NCI-H510A (cell line): Measurements from ENCODE around the gene RRP12.
"Not testable (repeated sequence)": the region's sequence is repeated elsewhere in the genome, so short reads cannot be mapped to it uniquely, and the experiment has no call there.

ENCODE experiments used
- DNase-seq: peaks from one replicate; lab custom pipeline; 2025; lab: John Stamatoyannopoulos, UW

RRP12 gene

DNA sequence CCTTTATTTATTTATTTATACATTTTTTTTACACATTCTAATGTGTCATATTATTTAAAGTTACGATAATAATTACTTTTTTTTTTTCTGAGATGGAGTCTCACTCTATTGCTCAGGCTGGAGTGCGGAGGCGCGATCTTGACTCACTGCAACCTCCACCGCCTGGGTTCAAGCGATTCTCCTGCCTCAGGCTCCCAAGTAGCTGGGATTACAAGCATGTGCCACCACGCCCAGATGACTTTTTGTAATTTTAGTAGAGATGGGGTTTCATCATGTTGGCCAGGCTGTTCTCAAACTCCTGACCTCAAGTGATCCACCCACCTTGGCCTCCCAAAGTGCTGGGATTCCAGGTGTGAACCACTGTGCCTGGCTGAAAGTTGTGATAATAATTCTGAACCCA, 5.3 kb upstream of the RRP12 start:
- not testable (repeated sequence) for DNase-seq

DNA sequence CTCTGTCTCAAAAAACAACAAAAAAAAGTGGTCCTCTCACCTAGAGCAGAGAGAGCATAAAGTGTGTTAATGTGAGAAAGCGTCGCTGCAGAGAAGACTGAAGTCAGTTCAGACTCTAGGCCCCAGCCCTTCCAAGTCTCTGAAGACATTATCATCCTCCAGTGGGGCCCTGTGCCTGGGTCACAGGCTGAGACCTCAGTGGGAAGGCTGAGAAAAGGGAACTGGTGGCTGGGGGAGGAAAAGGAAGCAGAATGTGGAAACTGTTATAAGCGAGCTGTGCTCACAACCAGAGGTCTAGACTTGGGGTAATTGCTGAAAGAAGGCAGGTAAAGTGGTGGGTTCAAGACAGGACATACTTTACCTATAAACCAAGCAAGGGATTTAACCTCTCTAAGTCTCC, 4.9 kb upstream of the RRP12 start:
- DNase-seq, result no peak

DNA sequence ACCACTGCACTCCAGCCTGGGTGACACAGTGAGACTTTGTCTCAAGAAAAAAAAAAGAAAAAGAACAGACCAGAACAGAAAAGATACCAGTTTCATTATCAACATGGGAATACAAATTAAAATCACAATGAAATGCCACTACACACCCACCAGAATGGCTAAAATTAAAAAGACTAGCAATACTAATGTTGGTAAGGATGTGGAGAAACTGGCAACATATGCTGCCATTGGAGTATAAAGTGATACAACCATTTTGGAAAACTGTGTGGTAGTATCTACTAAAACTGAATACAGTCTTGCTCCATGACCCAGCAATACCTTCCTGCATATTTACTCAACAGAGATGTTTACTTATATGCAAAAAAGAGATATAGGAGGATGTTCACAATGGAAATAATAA, 2.9 kb upstream of the RRP12 start:
- no peak for DNase-seq

DNA sequence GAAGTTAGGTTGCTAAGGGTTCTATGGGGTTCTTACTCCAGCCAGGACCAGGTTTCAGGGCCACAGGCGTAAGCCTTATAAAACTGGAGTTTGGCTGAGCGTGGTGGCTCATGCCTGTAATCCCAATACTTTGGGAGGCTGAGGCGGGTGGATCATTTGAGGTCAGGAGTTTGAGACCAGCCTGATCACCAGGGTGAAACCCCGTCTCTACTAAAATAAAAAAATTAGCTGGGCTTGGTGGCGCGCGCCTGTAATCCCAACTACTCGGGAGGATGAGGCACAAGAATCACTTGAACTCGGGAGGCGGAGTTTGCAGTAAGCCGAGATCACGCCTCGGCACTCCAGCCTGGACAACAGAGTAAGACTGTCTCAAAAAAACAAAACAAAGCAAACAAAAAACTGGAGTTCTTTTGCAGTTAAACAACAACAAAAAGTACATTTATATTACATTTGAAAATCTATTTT, 347 bp upstream of the RRP12 start:
- DNase-seq, result no peak

DNA sequence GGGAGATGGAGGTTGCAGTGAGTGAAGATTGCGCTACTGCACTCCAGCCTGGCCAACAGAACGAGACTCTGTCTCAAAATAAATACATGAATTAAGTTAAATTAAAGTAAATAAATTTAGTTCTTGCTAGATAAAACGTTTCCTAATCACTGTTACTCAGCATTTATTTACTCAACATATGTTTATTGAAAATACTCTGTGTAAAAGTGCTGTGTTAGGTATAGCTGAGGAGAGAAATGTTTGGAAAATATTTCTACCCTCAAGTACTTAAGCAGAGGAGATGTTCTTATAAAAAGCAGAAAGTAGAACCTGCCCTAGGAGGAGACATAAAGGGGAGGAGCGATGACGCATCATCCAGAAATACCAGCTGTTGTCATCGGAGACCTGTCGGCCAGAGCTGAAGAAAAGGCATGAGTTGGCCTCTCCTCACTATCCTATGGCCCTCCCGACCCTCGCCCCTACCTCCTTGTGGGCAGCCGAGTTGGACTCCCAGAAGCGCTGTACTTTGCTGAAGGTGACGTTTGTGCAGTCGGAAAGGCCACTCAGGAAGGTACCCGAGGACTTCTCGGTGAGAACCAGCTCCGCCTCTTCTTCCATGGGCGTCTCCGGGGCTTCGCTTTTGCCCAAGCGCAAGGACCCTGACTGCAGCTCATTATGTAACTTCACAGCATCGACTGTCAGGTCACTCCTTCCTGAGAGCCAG, 1.1 kb downstream of the RRP12 start:
- DNase-seq, result peak; percentile 28

DNA sequence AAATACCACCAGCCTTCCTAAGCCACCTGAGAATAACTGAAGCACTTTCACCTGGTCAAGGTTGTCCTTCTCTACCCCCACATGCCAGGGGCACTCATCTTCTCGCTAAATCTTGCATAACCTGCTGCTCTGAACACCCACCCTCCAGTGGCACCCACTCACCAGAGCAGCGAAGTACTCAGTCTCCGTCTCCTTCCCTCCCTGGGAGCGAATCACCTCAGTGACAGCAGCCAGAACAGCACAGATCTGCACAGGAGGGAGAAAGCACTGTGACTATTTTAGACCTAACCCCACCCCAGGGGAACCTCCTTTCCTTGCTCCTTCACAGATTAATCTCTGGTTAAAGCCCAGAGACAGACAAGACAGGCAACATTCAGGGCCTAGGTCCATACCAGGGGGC, 5.1 kb downstream of the RRP12 start:
- DNase-seq, result no peak

DNA sequence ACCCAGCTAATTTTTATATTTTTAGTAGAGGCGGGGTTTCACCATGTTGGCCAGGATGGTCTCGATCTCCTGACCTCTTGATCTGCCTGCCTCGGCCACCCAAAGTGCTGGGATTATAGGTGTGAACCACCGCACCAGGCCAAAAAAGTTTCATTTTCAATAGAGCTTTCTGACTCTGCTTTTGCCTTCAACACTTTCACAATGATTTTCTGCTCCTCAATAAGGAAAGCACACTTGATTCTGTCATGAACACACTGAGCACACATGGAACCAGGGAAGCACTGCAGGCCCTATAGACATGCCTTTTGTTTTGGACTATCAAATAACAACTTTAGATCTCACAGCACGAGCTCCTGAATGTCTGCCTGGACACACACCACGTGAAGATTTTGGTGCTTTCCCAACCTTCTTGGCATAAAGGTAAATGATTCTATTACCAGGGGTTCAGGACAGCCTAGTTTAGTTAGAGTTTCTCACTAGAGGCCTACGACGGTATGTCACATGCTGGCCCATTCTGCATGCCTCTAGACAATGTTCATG, 8.0 kb downstream of the RRP12 start:
- DNase-seq, result no peak

DNA sequence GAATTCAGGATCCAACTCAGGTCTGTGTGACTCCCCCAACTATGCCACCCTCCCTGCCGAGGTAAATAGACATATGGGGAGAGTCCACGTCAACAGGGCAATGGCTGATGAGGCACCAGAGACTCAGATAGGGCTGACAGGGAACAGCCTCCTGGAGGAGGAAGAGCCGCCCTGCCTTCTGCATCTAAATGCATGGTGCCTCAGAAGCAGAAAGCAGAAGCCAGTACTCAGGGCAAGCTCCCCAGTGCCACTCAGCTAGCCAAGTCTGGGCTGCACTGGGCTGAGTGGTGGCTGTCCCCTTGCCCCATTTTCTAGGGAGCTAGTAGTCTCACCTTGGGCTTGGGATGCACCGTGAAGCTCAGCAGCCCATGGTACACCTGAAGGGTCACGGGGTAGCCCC, 11.0 kb downstream of the RRP12 start:
- DNase-seq, result no peak

DNA sequence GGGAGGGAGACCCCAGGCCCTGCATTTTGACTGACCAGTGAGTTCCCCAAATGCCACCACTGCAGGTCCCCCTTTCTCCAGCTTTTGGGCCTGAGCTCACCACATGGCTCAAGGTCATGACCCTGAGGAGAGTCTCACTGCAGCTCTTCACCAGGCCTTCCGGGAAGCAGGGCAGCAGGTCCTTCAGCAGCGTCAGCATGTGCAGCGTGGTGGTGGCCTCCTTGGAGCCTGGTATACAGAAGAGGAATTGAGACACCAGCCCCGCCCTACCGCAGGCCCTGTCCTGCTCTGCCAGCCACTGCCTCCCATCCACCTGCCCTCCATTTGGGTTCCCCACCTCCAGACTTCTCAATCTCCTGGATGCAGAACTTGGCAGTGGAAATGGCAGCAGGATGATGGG, 13.0 kb downstream of the RRP12 start:
- no peak for DNase-seq

DNA sequence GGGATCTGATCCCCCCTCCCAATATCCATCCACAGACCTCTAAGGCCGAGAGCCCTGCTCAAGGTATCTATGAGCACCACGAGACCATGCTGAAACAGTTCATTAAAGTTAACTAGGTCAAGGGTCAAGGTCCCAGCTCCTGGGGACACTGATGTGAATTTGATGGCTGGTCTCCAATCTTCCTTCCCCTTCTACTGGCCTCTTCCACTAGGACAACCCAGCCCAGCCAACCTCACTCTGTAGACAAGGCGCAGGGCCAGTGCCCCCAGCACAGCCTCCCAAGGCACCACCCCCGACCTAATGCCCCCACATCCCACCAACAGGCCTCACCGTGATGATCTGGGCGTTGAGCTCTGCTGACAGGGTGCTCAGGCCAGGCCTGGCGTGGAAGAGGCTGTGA, 15.6 kb downstream of the RRP12 start:
- no peak for DNase-seq

DNA sequence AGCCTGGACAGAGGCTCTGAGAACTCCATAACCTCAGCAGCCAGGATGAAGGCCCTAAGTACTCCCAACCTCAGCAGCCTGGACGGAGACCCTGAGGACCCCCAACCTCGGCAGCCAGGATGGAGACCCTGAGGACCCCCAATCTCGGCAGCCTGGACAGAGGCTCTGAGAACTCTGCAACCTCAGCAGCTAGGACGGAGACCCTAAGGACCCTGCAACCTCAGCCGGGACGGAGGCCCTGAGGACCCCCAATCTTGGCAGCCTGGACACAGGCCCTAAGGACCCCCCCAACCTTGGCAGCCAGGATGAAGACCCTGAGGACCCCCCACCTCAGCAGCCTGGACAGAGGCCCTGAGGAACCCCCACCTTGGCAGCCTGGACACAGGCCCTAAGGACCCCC, 16.5 kb downstream of the RRP12 start:
- DNase-seq, result no peak

DNA sequence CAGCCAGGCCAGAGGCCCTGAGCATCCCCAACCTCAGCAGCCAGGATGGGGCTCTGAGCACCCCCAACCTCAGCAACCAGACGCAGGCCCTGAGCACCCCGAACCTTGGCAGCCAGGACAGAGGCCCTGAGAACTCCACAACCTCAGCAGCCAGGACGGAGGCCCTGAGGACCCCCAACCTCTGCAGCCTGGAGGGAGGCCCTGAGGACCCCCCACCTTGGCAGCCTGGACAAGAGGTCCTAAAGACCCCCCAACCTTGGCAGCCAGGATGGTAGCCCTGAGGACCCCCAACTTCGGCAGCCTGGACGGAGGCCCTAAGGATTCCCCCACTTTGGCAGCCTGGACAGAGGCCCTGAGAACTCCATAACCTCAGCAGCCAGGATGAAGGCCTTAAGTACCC, 17.0 kb downstream of the RRP12 start:
- DNase-seq, result no peak

DNA sequence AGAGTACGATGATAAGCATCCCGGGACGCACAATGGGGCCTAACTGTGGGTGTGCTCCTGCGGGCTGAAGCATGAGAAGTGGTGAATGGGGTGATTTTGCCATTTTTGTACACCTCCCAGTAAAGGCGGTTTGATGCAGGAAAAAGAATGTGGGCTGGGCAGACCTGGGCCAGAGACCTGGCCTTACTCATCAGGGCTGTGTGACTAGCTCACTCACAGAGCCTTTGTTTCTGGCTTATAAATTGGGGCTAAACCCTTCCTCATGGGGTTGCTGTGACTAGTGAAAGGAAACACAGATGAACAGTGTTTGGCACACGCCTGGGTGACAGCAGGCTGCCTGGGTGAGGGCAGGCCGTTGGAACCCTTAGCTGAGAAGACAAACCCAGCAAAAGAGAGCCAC, 18.0 kb downstream of the RRP12 start:
- DNase-seq, result no peak

DNA sequence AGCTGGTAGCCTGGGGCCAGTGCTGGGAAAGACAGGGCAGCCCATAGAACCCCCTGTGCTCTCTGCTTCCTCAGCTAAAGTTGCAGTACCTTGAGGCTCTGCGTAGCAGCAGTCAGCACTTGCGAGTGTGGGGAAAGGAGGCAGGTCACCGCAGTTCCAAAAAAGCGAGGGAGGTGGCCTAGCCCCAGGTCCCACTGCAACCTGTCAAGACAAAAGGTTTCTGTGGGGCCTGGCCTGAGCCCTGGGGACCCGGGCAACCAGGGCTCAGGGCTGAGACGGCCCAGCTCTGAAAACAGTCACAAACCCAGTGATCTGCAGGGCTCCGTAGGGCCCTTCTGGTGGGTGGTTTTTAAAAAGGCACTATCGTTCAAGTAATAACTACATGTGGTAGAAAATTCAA, 19.5 kb downstream of the RRP12 start:
- DNase-seq, result no peak

DNA sequence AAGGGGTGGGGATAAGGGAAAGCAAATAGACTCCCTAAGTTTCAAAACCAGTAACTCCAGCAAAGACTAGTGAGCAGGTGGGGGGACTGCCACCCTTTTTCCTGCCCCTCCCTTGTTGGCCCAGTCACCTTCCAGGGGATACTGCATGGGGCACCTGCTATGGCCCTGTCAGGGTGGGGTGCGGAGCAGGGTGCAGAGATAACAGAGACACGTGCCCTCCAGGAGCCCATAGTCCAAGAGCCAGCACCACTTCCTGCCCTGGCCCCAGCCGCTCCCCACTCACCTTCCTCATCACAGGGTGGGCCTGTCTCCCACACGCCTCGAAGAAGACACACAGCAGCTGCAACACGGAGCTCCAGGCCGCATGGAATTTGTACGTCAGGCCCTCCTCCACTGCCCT, 20.6 kb downstream of the RRP12 start:
- no peak for DNase-seq

DNA sequence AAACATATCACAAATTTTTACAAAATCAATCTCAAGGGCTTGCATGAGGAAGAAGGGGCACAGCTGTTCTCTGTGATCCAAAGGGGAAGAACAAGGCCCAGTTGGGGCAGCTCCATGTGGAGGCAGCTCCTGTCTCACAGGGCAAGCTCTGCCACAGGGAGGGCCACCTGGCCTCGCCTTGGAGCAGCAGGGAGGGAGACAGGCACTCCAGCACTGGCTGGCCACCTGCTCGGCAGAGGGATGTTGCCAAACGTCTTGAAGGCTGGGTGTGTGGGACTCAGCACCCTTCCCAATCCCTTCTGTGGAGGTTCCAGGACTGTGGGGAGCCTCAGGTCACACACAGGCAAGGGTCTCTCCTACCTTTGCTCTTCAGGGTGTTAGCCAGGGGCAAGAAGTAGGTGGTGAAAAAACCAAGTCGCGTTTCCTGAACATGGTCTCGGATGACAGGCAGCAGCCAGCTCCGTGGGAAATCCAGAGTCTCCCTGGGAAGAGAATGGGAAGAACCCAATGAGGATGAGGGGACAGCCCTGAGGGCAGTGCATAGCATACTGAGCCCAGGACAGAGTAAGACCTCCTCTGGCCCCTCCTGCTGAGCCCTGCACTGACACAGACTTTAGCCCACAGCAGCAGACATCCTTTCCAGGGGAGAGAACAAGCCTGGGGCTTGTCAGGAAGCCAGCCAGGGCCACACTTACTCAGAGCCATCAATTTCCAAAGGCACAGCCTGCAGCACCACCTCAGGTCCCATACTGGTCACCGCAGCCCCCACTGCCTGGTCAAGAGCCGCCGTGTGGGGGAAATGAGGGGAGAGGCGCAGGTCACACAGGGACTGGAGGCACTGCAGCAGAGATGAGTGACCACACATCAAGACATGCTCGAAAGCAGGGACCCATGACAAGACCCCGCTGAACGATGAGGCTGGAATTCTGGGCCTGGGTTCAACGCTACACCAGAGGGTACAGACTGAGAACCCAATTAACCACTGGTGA, 21.9 kb downstream of the RRP12 start:
- DNase-seq, result no peak

DNA sequence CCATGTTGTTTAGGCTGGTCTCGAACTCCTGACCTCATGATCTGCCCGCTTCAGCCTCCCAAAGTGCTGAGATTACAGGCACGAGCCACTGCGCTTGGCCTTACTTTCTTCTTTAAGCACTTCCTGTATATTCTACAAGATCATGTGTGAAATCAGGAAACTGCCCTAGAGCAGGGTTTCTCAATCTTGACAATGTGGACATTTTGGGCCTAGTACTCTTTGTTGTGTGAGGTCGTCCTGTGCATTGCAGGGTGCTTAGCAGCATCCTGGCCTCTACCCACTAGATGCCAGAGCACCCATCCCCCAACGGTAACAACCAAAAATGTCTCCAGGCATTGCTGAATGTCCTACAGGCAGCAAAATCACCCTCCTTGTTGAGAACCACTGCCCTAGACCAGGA, 24.7 kb downstream of the RRP12 start:
- no peak for DNase-seq

DNA sequence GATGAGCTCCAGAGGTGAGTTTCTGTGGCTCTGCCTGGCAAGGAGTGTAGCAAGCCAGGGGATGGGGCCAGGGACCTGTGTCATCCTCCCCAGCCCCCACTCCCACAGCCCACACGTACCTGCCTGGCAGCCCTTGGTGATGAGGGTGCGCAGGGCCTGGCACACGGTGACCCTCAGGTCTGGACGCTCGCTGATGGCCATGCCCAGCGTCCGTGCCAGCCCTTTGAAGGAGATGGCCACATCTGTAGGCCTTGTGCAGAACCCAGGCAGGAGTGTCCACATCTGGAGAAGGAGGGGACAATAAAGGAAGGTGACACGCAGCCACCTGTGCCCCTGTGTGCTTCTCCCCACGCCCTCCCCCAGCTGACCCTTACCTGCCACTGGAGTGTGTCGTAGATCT, 27.7 kb downstream of the RRP12 start:
- no peak for DNase-seq

DNA sequence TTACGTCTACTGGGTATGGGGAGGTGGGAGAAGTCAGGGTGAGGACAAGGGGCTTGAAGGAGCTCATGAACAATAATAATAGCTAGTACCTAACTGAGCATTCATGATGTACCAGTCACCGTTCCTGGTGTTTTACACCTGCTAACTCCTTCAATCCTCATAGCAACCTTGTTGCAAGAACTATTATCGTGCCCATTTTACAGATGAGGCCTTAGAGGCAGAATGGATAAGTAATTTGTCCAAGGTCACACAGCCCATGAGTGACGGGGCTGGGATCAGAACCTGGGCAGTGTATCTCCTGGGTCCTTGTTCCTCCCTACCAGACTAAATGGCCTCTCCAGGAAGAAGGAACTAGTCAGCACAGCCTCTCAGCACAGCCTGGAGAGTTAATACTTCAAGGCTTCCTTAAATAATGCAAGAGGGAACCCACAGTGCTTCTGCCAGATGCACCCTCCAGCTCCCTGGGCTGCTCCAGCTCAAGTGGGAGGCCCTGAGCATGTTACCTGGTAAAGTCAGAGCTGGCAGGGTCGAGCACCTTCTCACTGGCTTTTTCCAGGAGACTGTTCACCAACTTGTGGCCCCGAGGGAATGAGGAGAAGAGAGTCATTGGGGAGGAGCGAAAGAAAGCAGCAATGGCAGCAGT, 28.8 kb downstream of the RRP12 start:
- no peak for DNase-seq

DNA sequence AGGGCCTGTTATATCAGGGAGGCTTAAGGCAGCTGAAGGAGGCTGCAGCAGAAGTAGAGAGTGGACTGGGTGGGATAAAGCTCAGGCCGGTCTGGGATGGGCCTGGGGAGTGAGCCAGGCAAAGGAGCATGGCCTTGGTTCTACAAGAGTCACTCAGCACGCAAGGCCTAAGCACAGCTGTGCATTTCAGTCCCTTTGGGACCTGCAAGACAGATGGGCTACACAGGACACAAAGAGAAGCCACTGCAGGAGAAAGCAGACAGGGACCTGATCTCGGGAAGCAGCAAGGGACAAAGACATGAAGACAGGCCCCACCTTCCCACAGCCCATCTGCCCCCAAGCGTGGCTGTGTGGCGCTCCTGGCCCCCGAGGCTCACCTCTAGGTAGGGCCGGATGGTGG, 29.4 kb downstream of the RRP12 start:
- no peak for DNase-seq

DNA sequence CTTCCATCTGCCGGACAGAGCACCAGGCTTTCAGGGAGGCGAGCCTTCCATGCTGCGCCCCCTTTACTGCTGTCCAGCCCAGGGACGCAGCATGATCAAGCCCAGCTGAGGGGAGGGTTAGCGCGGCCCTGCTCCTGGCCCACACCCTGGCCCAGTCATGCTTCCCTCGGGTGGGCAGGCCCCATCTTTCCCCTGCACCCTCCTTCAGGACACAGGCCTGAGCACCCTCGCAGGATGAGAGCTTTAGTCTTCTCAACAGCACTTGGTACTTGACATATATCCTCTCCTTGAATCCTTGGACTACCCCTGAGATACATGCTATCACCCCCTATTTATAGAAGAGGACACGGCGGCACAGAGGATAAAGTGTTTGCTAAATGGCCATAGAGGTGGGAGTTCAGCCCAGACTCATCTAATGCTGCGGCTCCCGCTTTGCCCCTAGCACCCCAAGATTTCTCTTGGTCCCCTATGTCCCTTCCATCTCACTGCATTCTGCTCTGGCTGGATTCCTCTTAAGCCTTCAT, 34.0 kb downstream of the RRP12 start:
- DNase-seq, result no peak

DNA sequence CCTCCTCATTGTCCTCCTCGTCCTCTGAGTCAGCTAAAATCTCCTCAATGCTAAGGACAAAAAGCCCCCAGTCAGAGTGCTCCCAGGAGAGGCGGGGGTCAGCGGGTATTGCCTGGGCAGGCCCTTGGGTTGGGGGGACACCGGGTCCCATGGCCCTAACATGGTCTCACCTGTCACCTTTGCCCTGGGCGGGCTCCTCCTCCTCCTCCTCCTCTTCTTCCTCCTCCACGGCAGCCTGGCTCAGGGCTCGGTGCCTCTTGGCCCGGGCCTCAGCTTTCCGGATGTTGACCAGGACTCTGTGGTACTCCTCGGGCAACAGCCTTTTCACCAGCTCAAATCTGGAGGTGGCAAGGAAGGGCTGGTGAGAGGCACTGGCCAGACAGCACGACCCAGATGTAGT, 34.6 kb downstream of the RRP12 start:
- no peak for DNase-seq
